GM23338 (cell line): ENCODE results near the gene RNF166. TPM values are rescaled to one million over a fixed set of nuclear protein-coding genes. Genes with fewer than 3 reads are reported as not detected.
A peak's percentile ranks its signal among the peaks of the same experiment; 100 is the strongest.

Source experiments
- ATAC-seq: fragments of 200-7000 bp; cut with Tn5 transposase; 3 replicates; pipeline ENCODE4 v1.9.1; 2020
- DNase-seq: peaks from one replicate; pipeline ENCODE4 v3.0.0-alpha.2; 2015; ENCODE audit warnings: low spot score
- H2AFZ ChIP-seq: fragments of 200-600 bp; sonication (generic); 2 replicates; pipeline ENCODE4 v1.8.0; 2016; ENCODE audit warnings: antibody characterized with exemption, mild to moderate bottlenecking, moderate library complexity
- H3F3A ChIP-seq: fragments of 200-600 bp; sonication (generic); replicated peaks from 2 replicates; pipeline ENCODE4 v1.8.0; 2017; ENCODE audit warnings: antibody characterized with exemption, mixed run types, low read depth
- H3K27ac ChIP-seq: fragments of 200-600 bp; sonication (generic); 2 replicates; pipeline ENCODE4 v1.6.1; 2016; ENCODE audit warnings: low read depth
- H3K27me3 ChIP-seq: fragments of 200-600 bp; sonication (generic); 2 replicates; pipeline ENCODE4 v1.8.0; 2016; ENCODE audit warnings: mild to moderate bottlenecking, mixed run types, moderate library complexity; ENCODE audit not compliant: insufficient read depth
- H3K36me3 ChIP-seq: fragments of 200-600 bp; sonication (generic); 2 replicates; pipeline ENCODE4 v1.8.0; 2016; ENCODE audit warnings: mild to moderate bottlenecking; ENCODE audit not compliant: insufficient read depth
- H3K4me1 ChIP-seq: fragments of 200-600 bp; sonication (generic); 2 replicates; pipeline ENCODE4 v1.8.0; 2016; ENCODE audit warnings: mild to moderate bottlenecking, moderate library complexity; ENCODE audit not compliant: insufficient read depth
- H3K4me2 ChIP-seq: fragments of 200-600 bp; sonication (generic); 2 replicates; pipeline ENCODE4 v1.7.1; 2017; ENCODE audit warnings: mixed run types
- H3K4me3 ChIP-seq: fragments of 200-600 bp; sonication (generic); 2 replicates; pipeline ENCODE4 v1.6.1; 2016; ENCODE audit warnings: mixed run types
- H3K79me2 ChIP-seq: fragments of 200-600 bp; sonication (generic); replicated peaks from 2 replicates; pipeline ENCODE4 v1.8.0; 2017; ENCODE audit warnings: mild to moderate bottlenecking; ENCODE audit not compliant: insufficient read depth
- H3K9me2 ChIP-seq: fragments of 200-600 bp; sonication (generic); 2 replicates; pipeline ENCODE4 v1.8.0; 2017; ENCODE audit not compliant: insufficient read depth
- H4K20me1 ChIP-seq: fragments of 200-600 bp; sonication (generic); replicated peaks from 2 replicates; pipeline ENCODE4 v1.8.0; 2017; ENCODE audit warnings: mild to moderate bottlenecking; ENCODE audit not compliant: insufficient read depth
- H3K27ac Mint-ChIP-seq: 2 replicates; pipeline ENCODE4 v1.8.0; 2020; ENCODE audit warnings: inconsistent platforms, mild to moderate bottlenecking, moderate library complexity, mixed read lengths
- H3K27me3 Mint-ChIP-seq: 3 replicates; pipeline ENCODE4 v1.8.0; 2022; ENCODE audit warnings: low read depth, mild to moderate bottlenecking, moderate library complexity, mixed read lengths, inconsistent platforms; ENCODE audit not compliant: insufficient read depth, poor library complexity
- H3K36me3 Mint-ChIP-seq: 3 replicates; pipeline ENCODE4 v1.8.0; 2021; ENCODE audit warnings: low read depth, mild to moderate bottlenecking, inconsistent platforms, moderate library complexity, mixed read lengths
- H3K4me1 Mint-ChIP-seq: 3 replicates; pipeline ENCODE4 v1.8.0; 2020; ENCODE audit warnings: mild to moderate bottlenecking, inconsistent platforms, mixed read lengths
- H3K4me3 Mint-ChIP-seq: 3 replicates; pipeline ENCODE4 v1.8.0; 2021; ENCODE audit warnings: moderate library complexity, mild to moderate bottlenecking, inconsistent platforms, mixed read lengths
- H3K9me3 Mint-ChIP-seq: 3 replicates; pipeline ENCODE4 v1.8.0; 2020; ENCODE audit warnings: moderate library complexity, mild to moderate bottlenecking, inconsistent platforms, mixed read lengths
- EZH2 ChIP-seq: fragments of 200-600 bp; sonication (generic); IDR thresholded peaks from one replicate; pipeline ENCODE4 v1.8.0; 2017; ENCODE audit warnings: antibody characterized with exemption, mild to moderate bottlenecking, low read depth; ENCODE audit not compliant: unreplicated experiment
- EZH2phosphoT487 ChIP-seq: fragments of 200-600 bp; sonication (generic); IDR thresholded peaks from one replicate; pipeline ENCODE4 v1.8.1; 2018; ENCODE audit warnings: antibody characterized with exemption; ENCODE audit not compliant: unreplicated experiment
- NANOG ChIP-seq: IDR thresholded peaks from 2 replicates; pipeline ENCODE4 v1.6.1; 2016; ENCODE audit warnings: antibody characterized with exemption, borderline replicate concordance
- POLR2AphosphoS5 ChIP-seq: IDR thresholded peaks from 2 replicates; pipeline ENCODE4 v1.6.1; 2016; ENCODE audit warnings: antibody characterized with exemption, low read depth
- STAT1 ChIP-seq: IDR thresholded peaks from one replicate; pipeline ENCODE4 v1.6.1; 2016; ENCODE audit warnings: antibody characterized with exemption; ENCODE audit not compliant: unreplicated experiment
- polyA plus RNA-seq: library from polyadenylated mRNA; unstranded; fragments of >200 nt; fragmentation: Nextera tagmentation; extraction: Ambion mirVana; gene quantifications from 2 replicates; pipeline ENCODE4 v1.2.1, GENCODE V29; 2016
- total RNA-seq: library from RNA; depleted of rRNA; stranded (reverse); fragments of >200 nt; shearing (Covaris generic); gene quantifications from 2 replicates; pipeline ENCODE4 v1.2.3, GENCODE V29; 2014
- TF ChIP-seq, protein P1 (sequence below): IDR thresholded peaks from one replicate; pipeline ENCODE4 v1.6.1; 2018; ENCODE audit warnings: antibody characterized with exemption; ENCODE audit not compliant: unreplicated experiment
- TF ChIP-seq, protein P2 (sequence below), 2 experiments: fragments of 200-600 bp in 1 of 2; sonication (generic) in 1 of 2; conservative IDR thresholded peaks; 2 replicates each; pipeline versions ENCODE4 v1.5.1 to v1.6.1; 2016 to 2017; ENCODE audit warnings: antibody characterized with exemption in 2 of 2, low read depth in 2 of 2, mild to moderate bottlenecking in 2 of 2, moderate library complexity in 1 of 2
- TF ChIP-seq, protein P3 (sequence below): IDR thresholded peaks from 2 replicates; pipeline ENCODE4 v1.6.1; 2016; ENCODE audit warnings: antibody characterized with exemption
- TF ChIP-seq, protein P4 (sequence below): fragments of 250-450 bp; sonication (Bioruptor Pico); IDR thresholded peaks from 2 replicates; pipeline ENCODE4 v1.5.0; 2020; ENCODE audit warnings: mild to moderate bottlenecking, moderate library complexity

RNF166 gene
- total and polyA plus RNA-seq, 2 experiments from 2014 or later, result 24.9 to 43.4 TPM

DNA sequence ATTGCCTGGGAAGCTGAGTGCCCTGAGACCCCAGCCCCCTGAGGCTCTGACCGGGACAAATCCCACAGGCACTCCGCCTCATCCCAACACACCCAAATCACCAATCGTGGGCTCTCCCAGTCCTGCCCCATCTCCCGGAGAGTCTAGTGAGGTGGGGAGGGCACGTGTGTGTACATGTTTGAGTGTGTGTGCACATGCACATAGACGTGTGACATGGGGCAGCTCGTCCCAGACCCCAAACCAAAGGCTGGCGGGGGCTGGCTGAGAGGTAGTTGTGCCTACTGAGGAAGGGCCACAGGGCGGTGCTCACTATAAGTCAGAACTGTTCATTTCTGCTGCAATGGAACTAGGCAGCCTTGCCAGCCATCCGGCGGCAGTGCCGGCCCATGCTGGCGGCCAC is 28.5 kb downstream of the RNF166 start:
- Histone ChIP-seq H3K36me3 (no peaks in the 10 kb centered on the region; the same call in 1 of the 2 replicates), H3K4me1 (no peaks in the 10 kb centered on the region), H3K4me3 (no peak overlapping the region), H4K20me1 (peaks cover 5% of the 10 kb centered on the region; the same call in 1 of the 2 replicates), H3K4me2 (no peak overlapping the region), H2AFZ (no peak overlapping the region), H3K9me2 (no peaks in the 10 kb centered on the region), H3K27me3 (no peaks in the 10 kb centered on the region), H3F3A (no peaks in the 10 kb centered on the region; the same call in 1 of the 2 replicates), H3K27ac (no peak overlapping the region), H3K79me2 (no peaks in the 10 kb centered on the region)
- H3K36me3 Mint-ChIP-seq, result peaks cover 3% of the 10 kb centered on the region; the same call in 2 of the 3 replicates
- H3K27me3 Mint-ChIP-seq, result peaks cover 19% of the 10 kb centered on the region
- peaks cover 3% of the 10 kb centered on the region; the same call in 2 of the 3 replicates for H3K4me1 Mint-ChIP-seq
- no peak for TF ChIP-seq EZH2
- no peak for TF ChIP-seq POLR2AphosphoS5
- TF ChIP-seq, protein P1, sequence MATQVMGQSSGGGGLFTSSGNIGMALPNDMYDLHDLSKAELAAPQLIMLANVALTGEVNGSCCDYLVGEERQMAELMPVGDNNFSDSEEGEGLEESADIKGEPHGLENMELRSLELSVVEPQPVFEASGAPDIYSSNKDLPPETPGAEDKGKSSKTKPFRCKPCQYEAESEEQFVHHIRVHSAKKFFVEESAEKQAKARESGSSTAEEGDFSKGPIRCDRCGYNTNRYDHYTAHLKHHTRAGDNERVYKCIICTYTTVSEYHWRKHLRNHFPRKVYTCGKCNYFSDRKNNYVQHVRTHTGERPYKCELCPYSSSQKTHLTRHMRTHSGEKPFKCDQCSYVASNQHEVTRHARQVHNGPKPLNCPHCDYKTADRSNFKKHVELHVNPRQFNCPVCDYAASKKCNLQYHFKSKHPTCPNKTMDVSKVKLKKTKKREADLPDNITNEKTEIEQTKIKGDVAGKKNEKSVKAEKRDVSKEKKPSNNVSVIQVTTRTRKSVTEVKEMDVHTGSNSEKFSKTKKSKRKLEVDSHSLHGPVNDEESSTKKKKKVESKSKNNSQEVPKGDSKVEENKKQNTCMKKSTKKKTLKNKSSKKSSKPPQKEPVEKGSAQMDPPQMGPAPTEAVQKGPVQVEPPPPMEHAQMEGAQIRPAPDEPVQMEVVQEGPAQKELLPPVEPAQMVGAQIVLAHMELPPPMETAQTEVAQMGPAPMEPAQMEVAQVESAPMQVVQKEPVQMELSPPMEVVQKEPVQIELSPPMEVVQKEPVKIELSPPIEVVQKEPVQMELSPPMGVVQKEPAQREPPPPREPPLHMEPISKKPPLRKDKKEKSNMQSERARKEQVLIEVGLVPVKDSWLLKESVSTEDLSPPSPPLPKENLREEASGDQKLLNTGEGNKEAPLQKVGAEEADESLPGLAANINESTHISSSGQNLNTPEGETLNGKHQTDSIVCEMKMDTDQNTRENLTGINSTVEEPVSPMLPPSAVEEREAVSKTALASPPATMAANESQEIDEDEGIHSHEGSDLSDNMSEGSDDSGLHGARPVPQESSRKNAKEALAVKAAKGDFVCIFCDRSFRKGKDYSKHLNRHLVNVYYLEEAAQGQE, result no peak
- TF ChIP-seq NANOG, result no peak
- TF ChIP-seq, protein P2, sequence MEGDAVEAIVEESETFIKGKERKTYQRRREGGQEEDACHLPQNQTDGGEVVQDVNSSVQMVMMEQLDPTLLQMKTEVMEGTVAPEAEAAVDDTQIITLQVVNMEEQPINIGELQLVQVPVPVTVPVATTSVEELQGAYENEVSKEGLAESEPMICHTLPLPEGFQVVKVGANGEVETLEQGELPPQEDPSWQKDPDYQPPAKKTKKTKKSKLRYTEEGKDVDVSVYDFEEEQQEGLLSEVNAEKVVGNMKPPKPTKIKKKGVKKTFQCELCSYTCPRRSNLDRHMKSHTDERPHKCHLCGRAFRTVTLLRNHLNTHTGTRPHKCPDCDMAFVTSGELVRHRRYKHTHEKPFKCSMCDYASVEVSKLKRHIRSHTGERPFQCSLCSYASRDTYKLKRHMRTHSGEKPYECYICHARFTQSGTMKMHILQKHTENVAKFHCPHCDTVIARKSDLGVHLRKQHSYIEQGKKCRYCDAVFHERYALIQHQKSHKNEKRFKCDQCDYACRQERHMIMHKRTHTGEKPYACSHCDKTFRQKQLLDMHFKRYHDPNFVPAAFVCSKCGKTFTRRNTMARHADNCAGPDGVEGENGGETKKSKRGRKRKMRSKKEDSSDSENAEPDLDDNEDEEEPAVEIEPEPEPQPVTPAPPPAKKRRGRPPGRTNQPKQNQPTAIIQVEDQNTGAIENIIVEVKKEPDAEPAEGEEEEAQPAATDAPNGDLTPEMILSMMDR (conservative IDR thresholded peaks at IDR 0.05; ENCODE audit: low read depth in 2 of 2), result no peak
- TF ChIP-seq, protein P3, sequence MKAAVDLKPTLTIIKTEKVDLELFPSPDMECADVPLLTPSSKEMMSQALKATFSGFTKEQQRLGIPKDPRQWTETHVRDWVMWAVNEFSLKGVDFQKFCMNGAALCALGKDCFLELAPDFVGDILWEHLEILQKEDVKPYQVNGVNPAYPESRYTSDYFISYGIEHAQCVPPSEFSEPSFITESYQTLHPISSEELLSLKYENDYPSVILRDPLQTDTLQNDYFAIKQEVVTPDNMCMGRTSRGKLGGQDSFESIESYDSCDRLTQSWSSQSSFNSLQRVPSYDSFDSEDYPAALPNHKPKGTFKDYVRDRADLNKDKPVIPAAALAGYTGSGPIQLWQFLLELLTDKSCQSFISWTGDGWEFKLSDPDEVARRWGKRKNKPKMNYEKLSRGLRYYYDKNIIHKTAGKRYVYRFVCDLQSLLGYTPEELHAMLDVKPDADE, result no peak
- no peak for TF ChIP-seq STAT1
- TF ChIP-seq EZH2phosphoT487, result no peak
- TF ChIP-seq, protein P4, sequence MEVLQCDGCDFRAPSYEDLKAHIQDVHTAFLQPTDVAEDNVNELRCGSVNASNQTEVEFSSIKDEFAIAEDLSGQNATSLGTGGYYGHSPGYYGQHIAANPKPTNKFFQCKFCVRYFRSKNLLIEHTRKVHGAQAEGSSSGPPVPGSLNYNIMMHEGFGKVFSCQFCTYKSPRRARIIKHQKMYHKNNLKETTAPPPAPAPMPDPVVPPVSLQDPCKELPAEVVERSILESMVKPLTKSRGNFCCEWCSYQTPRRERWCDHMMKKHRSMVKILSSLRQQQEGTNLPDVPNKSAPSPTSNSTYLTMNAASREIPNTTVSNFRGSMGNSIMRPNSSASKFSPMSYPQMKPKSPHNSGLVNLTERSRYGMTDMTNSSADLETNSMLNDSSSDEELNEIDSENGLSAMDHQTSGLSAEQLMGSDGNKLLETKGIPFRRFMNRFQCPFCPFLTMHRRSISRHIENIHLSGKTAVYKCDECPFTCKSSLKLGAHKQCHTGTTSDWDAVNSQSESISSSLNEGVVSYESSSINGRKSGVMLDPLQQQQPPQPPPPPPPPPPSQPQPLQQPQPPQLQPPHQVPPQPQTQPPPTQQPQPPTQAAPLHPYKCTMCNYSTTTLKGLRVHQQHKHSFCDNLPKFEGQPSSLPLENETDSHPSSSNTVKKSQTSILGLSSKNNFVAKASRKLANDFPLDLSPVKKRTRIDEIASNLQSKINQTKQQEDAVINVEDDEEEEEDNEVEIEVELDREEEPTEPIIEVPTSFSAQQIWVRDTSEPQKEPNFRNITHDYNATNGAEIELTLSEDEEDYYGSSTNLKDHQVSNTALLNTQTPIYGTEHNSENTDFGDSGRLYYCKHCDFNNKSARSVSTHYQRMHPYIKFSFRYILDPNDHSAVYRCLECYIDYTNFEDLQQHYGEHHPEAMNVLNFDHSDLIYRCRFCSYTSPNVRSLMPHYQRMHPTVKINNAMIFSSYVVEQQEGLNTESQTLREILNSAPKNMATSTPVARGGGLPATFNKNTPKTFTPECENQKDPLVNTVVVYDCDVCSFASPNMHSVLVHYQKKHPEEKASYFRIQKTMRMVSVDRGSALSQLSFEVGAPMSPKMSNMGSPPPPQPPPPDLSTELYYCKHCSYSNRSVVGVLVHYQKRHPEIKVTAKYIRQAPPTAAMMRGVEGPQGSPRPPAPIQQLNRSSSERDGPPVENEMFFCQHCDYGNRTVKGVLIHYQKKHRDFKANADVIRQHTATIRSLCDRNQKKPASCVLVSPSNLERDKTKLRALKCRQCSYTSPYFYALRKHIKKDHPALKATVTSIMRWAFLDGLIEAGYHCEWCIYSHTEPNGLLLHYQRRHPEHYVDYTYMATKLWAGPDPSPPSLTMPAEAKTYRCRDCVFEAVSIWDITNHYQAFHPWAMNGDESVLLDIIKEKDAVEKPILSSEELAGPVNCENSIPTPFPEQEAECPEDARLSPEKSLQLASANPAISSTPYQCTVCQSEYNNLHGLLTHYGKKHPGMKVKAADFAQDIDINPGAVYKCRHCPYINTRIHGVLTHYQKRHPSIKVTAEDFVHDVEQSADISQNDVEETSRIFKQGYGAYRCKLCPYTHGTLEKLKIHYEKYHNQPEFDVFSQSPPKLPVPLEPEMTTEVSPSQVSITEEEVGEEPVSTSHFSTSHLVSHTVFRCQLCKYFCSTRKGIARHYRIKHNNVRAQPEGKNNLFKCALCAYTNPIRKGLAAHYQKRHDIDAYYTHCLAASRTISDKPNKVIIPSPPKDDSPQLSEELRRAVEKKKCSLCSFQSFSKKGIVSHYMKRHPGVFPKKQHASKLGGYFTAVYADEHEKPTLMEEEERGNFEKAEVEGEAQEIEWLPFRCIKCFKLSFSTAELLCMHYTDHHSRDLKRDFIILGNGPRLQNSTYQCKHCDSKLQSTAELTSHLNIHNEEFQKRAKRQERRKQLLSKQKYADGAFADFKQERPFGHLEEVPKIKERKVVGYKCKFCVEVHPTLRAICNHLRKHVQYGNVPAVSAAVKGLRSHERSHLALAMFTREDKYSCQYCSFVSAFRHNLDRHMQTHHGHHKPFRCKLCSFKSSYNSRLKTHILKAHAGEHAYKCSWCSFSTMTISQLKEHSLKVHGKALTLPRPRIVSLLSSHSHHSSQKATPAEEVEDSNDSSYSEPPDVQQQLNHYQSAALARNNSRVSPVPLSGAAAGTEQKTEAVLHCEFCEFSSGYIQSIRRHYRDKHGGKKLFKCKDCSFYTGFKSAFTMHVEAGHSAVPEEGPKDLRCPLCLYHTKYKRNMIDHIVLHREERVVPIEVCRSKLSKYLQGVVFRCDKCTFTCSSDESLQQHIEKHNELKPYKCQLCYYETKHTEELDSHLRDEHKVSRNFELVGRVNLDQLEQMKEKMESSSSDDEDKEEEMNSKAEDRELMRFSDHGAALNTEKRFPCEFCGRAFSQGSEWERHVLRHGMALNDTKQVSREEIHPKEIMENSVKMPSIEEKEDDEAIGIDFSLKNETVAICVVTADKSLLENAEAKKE (CRISPR knock-in tag), result no peak
- H3K4me3 Mint-ChIP-seq, result no peak overlapping the region
- H3K27ac Mint-ChIP-seq, result peak overlapping the region; percentile 40; the same call in 1 of the 2 replicates
- ATAC-seq, result no peak
- DNase-seq, result no peak
- no peaks in the 10 kb centered on the region for H3K9me3 Mint-ChIP-seq
